Neural cell (in vitro differentiated cells): ENCODE results near the gene PHACTR4. TPM values are rescaled to one million over a fixed set of nuclear protein-coding genes. Genes with fewer than 3 reads are reported as not detected.
A peak's percentile ranks its signal among the peaks of the same experiment; 100 is the strongest.

Experiments
- H2AFZ ChIP-seq: fragments of 200-600, 300-800 bp; sonication (generic), shearing (Covaris generic); 2 replicates; pipeline ENCODE4 v1.6.0; 2014; ENCODE audit warnings: low read depth, mild to moderate bottlenecking, antibody characterized with exemption, low read length, moderate library complexity
- H3F3A ChIP-seq: fragments of 200-600 bp; shearing (Covaris generic); 2 replicates; pipeline ENCODE4 v1.6.1; 2016; ENCODE audit warnings: mild to moderate bottlenecking, moderate library complexity, mixed read lengths, antibody characterized with exemption, low read length; ENCODE audit not compliant: insufficient read depth, poor library complexity, severe bottlenecking
- H3K27ac ChIP-seq: fragments of 200-600, 300-800 bp; sonication (generic), shearing (Covaris generic); 2 replicates; pipeline ENCODE4 v1.5.1; 2014; ENCODE audit warnings: mild to moderate bottlenecking, low read length, moderate library complexity
- H3K27me3 ChIP-seq: fragments of 300-800, 200-600 bp; sonication (generic), shearing (Covaris generic); 2 replicates; pipeline ENCODE4 v1.6.0; 2014; ENCODE audit warnings: mild to moderate bottlenecking, low read depth, low read length, moderate library complexity; ENCODE audit not compliant: insufficient read depth
- H3K36me3 ChIP-seq: fragments of 300-800, 200-600 bp; sonication (generic), shearing (Covaris generic); 2 replicates; pipeline ENCODE4 v1.5.1; 2014; ENCODE audit warnings: mild to moderate bottlenecking, antibody characterized with exemption, low read length, moderate library complexity; ENCODE audit not compliant: insufficient read depth
- H3K4me2 ChIP-seq: fragments of 300-800, 200-600 bp; sonication (generic), shearing (Covaris generic); 2 replicates; pipeline ENCODE4 v1.6.0; 2014; ENCODE audit warnings: mild to moderate bottlenecking, low read length
- H3K4me3 ChIP-seq: fragments of 300-800, 200-600 bp; sonication (generic), shearing (Covaris generic); 2 replicates; pipeline ENCODE4 v1.5.1; 2014; ENCODE audit warnings: mild to moderate bottlenecking, low read length, moderate library complexity
- H3K79me2 ChIP-seq: fragments of 200-600 bp; shearing (Covaris generic); replicated peaks from 2 replicates; pipeline ENCODE4 v1.6.0; 2014; ENCODE audit warnings: mild to moderate bottlenecking, low read length, moderate library complexity; ENCODE audit not compliant: insufficient read depth
- H3K9ac ChIP-seq: fragments of 300-800, 200-600 bp; sonication (generic), shearing (Covaris generic); 2 replicates; pipeline ENCODE4 v1.6.1; 2016; ENCODE audit warnings: mild to moderate bottlenecking, low read length, mixed read lengths
- H3K9me2 ChIP-seq: fragments of 200-600 bp; shearing (Covaris generic); 2 replicates; pipeline ENCODE4 v1.6.1; 2016; ENCODE audit warnings: mild to moderate bottlenecking, low read length, mixed read lengths; ENCODE audit not compliant: insufficient read depth
- H3K9me3 ChIP-seq: fragments of 200-600, 300-800 bp; sonication (generic), shearing (Covaris generic); 2 replicates; pipeline ENCODE4 v1.6.1; 2016; ENCODE audit warnings: mild to moderate bottlenecking, mixed run types, low read length, moderate library complexity, mixed read lengths
- H4K20me1 ChIP-seq: fragments of 200-600 bp; shearing (Covaris generic); 2 replicates; pipeline ENCODE4 v1.6.1; 2016; ENCODE audit warnings: mild to moderate bottlenecking, mixed run types; ENCODE audit not compliant: insufficient read depth
- CTCF ChIP-seq: fragments of 450-650 bp; IDR thresholded peaks from 2 replicates; pipeline ENCODE4 v1.5.1; 2014; ENCODE audit warnings: antibody characterized with exemption, mild to moderate bottlenecking, moderate library complexity; ENCODE audit not compliant: poor library complexity, severe bottlenecking
- EP300 ChIP-seq: fragments of 450-650 bp; conservative IDR thresholded peaks from 2 replicates; pipeline ENCODE4 v1.6.1; 2014; ENCODE audit warnings: antibody characterized with exemption, mild to moderate bottlenecking, moderate library complexity; ENCODE audit not compliant: poor library complexity, severe bottlenecking
- EZH2 ChIP-seq: fragments of 200-600, 300-800 bp; shearing (Covaris generic), sonication (generic); IDR thresholded peaks from 2 replicates; pipeline ENCODE4 v1.6.1; 2014; ENCODE audit warnings: antibody characterized with exemption, low read length, borderline replicate concordance, mild to moderate bottlenecking; ENCODE audit not compliant: insufficient read depth, poor library complexity, severe bottlenecking
- MXI1 ChIP-seq: fragments of 450-650 bp; conservative IDR thresholded peaks from 2 replicates; pipeline ENCODE4 v1.6.1; 2014; ENCODE audit warnings: antibody characterized with exemption, mild to moderate bottlenecking; ENCODE audit not compliant: poor library complexity, severe bottlenecking
- POLR2AphosphoS5 ChIP-seq: IDR thresholded peaks from 2 replicates; pipeline ENCODE4 v1.6.1; 2012
- RAD21 ChIP-seq: fragments of 450-650 bp; conservative IDR thresholded peaks from 2 replicates; pipeline ENCODE4 v1.6.1; 2014; ENCODE audit warnings: antibody characterized with exemption, mild to moderate bottlenecking, moderate library complexity
- REST ChIP-seq: IDR thresholded peaks from 2 replicates; pipeline ENCODE4 v1.6.1; 2012; ENCODE audit warnings: borderline replicate concordance
- SMC3 ChIP-seq: fragments of 450-650 bp; conservative IDR thresholded peaks from 2 replicates; pipeline ENCODE4 v1.6.1; 2014; ENCODE audit warnings: antibody characterized with exemption, mild to moderate bottlenecking, moderate library complexity; ENCODE audit not compliant: poor library complexity
- TAF1 ChIP-seq: IDR thresholded peaks from 2 replicates; pipeline ENCODE4 v1.6.1; 2012; ENCODE audit warnings: low read depth
- polyA plus RNA-seq: library from polyadenylated mRNA; depleted of rRNA; stranded (reverse); fragments of >200 nt; gene quantifications from 2 replicates; pipeline ENCODE4 v1.2.3, GENCODE V29; 2014

PHACTR4 gene
- polyA plus RNA-seq, 1 donor from 2014 or later, result 7.9 TPM

GRCh38 chr1:28358716-28359115 lies 10.8 kb upstream of the PHACTR4 start:
- Histone ChIP-seq H3K9me2 (no peaks in the 10 kb centered on the region), H3K4me3 (no peak overlapping the region), H4K20me1 (no peaks in the 10 kb centered on the region), H3K27ac (no peak overlapping the region), H3K79me2 (no peaks in the 10 kb centered on the region), H3K36me3 (no peaks in the 10 kb centered on the region), H3K27me3 (no peaks in the 10 kb centered on the region), H3K9ac (no peak overlapping the region), H3K4me2 (no peak overlapping the region), H3K9me3 (no peaks in the 10 kb centered on the region), H3F3A (no peaks in the 10 kb centered on the region), H2AFZ (no peak overlapping the region)
- TF ChIP-seq POLR2AphosphoS5, result no peak
- no peak for TF ChIP-seq EP300
- TF ChIP-seq MXI1, result no peak
- TF ChIP-seq TAF1, result no peak
- no peak for TF ChIP-seq CTCF
- TF ChIP-seq EZH2, result no peak
- no peak for TF ChIP-seq SMC3
- no peak for TF ChIP-seq REST
- TF ChIP-seq RAD21, result no peak

GRCh38 chr1:28359592-28360239 lies 9.8 kb upstream of the PHACTR4 start:
- Histone ChIP-seq H3K9me2 (no peaks in the 10 kb centered on the region), H3F3A (no peaks in the 10 kb centered on the region), H3K36me3 (no peaks in the 10 kb centered on the region), H2AFZ (no peak overlapping the region), H4K20me1 (no peaks in the 10 kb centered on the region), H3K27ac (no peak overlapping the region), H3K4me3 (no peak overlapping the region), H3K4me2 (no peak overlapping the region), H3K79me2 (no peaks in the 10 kb centered on the region), H3K9me3 (no peaks in the 10 kb centered on the region), H3K27me3 (no peaks in the 10 kb centered on the region), H3K9ac (no peak overlapping the region)
- TF ChIP-seq CTCF (peak; percentile 82), EP300 (no peak), SMC3 (peak; percentile 85), RAD21 (peak; percentile 74)
